ENCODE data around the gene SPAG16.

- no peak for TF ChIP-seq CTCF (tag by site-specific recombination; IDR thresholded peaks at IDR 0.05)
- TF ChIP-seq ZSCAN16 (tag by site-specific recombination; IDR thresholded peaks at IDR 0.05) = no peak
- TF ChIP-seq ZNF169 (tag by site-specific recombination; IDR thresholded peaks at IDR 0.05) = no peak
- TF ChIP-seq ZNF274 (IDR thresholded peaks at IDR 0.05; ENCODE audit: low read length) = no peak
- no peak for TF ChIP-seq ZNF274 (tag by site-specific recombination; IDR thresholded peaks at IDR 0.05; ENCODE audit: borderline replicate concordance)
These were observed 5.1 kb upstream of the SPAG16 start for GRCh38 chr2:213279116-213279620.
